Measurements from ENCODE around the gene SPIRE1. TPM values are rescaled to one million over a fixed set of nuclear protein-coding genes. Genes with fewer than 3 reads are reported as not detected.

Gene SPIRE1
- total and polyA plus RNA-seq, 2 of the 4 experiments (the other 2 are of a cell fraction) = 11.6 to 31.4 TPM

GRCh38 chr18:12631831-12632477 is 26.0 kb downstream of the SPIRE1 start:
- ATAC-seq (ENCODE audit: low read depth) = no peak
- Histone ChIP-seq H3K36me3 (ENCODE audit: control insufficient read depth, insufficient read depth, low read length) (no peaks in the 10 kb centered on the region; the same call in 1 of the 2 replicates), H3K23ac (ENCODE audit: low read depth, low read length) (no peak overlapping the region), H3K4me2 (ENCODE audit: low read depth, low read length) (no peak overlapping the region), H3K27me3 (ENCODE audit: control insufficient read depth, insufficient read depth, low read length) (no peaks in the 10 kb centered on the region), H3K4me1 (ENCODE audit: control insufficient read depth, insufficient read depth, low read length) (peaks cover 4% of the 10 kb centered on the region), H3K79me1 (ENCODE audit: low read depth in 1 of 2, low read length in 2 of 2) (peaks cover 12 to 29% of the 10 kb centered on the region in 2 experiments), H2AK9ac (replicated peaks; ENCODE audit: low read depth, low read length, poor library complexity) (no peak overlapping the region), H4K8ac (ENCODE audit: low read depth in 2 of 2, low read length in 2 of 2) (no peak overlapping the region), H3K4me3 (ENCODE audit: insufficient read depth, low read depth, low read length) (no peak overlapping the region), H2BK20ac (ENCODE audit: low read depth, low read length) (no peak overlapping the region), H3K9me3 (ENCODE audit: control insufficient read depth, insufficient read depth, low read length) (no peaks in the 10 kb centered on the region), H3K9ac (ENCODE audit: low read depth, low read length) (no peak overlapping the region), H3K4ac (ENCODE audit: low read depth, low read length) (no peak overlapping the region; the same call in 1 of the 2 replicates), H4K91ac (ENCODE audit: insufficient read depth, low read depth, low read length) (no peak overlapping the region), H3K14ac (replicated peaks; ENCODE audit: low read depth, low read length) (no peak overlapping the region), H3K18ac (ENCODE audit: low read depth, low read length) (no peak overlapping the region), H2AK5ac (ENCODE audit: low read depth, low read length) (no peak overlapping the region), H4K5ac (ENCODE audit: low read depth, low read length) (no peak overlapping the region), H3K56ac (ENCODE audit: extremely low read depth, insufficient read depth, low read length) (no peak overlapping the region), H3K9me1 (ENCODE audit: insufficient read depth, low read length) (no peaks in the 10 kb centered on the region), H2BK120ac (ENCODE audit: low read depth, low read length) (no peak overlapping the region), H2BK15ac (ENCODE audit: low read depth, low read length) (no peak overlapping the region), H3K27ac (ENCODE audit: insufficient read depth, low read length) (no peak overlapping the region), H4K20me1 (ENCODE audit: insufficient read depth, low read length) (0 out of 2 replicates have a peak, but pooled peaks cover 3% of the 10 kb centered on the region), H2AFZ (replicated peaks; ENCODE audit: low read length, poor library complexity) (no peak overlapping the region), H2BK5ac (ENCODE audit: low read depth, low read length, poor library complexity, severe bottlenecking) (no peak overlapping the region)
- BruUV-seq (replicated peaks) = no TSS peak
- dilution Hi-C loops (cut with HindIII; ENCODE audit: low sequenced_read_pairs, unreplicated experiment) (no loop called here), intact Hi-C loops (cut with micrococcal nuclease) (no loop called here), in situ Hi-C loops (cut with MboI; ENCODE audit: low sequenced_read_pairs) (no loop called here)
- ChIA-PET CTCF (no interaction called here), POLR2A (ENCODE audit: unreplicated experiment) (no interaction called here)
- TF ChIP-seq CEBPB (IDR thresholded peaks at IDR 0.05; ENCODE audit: low read depth, low read length) (no peak), NFE2L2 (IDR thresholded peaks at IDR 0.05; ENCODE audit: low read depth, low read length) (no peak), MAFK (IDR thresholded peaks at IDR 0.05; ENCODE audit: low read depth, low read length) (no peak), RCOR1 (IDR thresholded peaks at IDR 0.05; ENCODE audit: insufficient replicate concordance, low read length) (no peak), CHD1 (IDR thresholded peaks at IDR 0.05; ENCODE audit: low read depth, low read length) (no peak), BHLHE40 (IDR thresholded peaks at IDR 0.05; ENCODE audit: low read depth, low read length) (no peak), MAZ (IDR thresholded peaks at IDR 0.05; ENCODE audit: borderline replicate concordance, low read depth, low read length) (no peak), FOS (IDR thresholded peaks at IDR 0.05; ENCODE audit: low read depth, low read length) (no peak)
- TF ChIP-seq, protein P1, sequence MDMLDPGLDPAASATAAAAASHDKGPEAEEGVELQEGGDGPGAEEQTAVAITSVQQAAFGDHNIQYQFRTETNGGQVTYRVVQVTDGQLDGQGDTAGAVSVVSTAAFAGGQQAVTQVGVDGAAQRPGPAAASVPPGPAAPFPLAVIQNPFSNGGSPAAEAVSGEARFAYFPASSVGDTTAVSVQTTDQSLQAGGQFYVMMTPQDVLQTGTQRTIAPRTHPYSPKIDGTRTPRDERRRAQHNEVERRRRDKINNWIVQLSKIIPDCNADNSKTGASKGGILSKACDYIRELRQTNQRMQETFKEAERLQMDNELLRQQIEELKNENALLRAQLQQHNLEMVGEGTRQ (IDR thresholded peaks at IDR 0.05; ENCODE audit: low read depth, low read length) = no peak
- 100% methylated on average over 3 of the region's 6 CpGs; no CpG with 5 or more reads in 1 of the 2 experiments for WGBS, 2 experiments (ENCODE audit: extremely low coverage in 2 of 2, insufficient read length in 1 of 2)
- no peak for DNase-seq

Data from IMR-90 (cell line).